Loucy (cell line): ENCODE measurements around the gene SLF2.

Source experiments
- H2AFZ ChIP-seq: fragments of 200-600 bp; sonication (generic); 2 replicates; pipeline ENCODE4 v1.6.0; 2016; ENCODE audit warnings: antibody characterized with exemption, mild to moderate bottlenecking, low read length, moderate library complexity
- H3F3A ChIP-seq: fragments of 200-600 bp; 2 replicates; pipeline ENCODE4 v1.6.0; 2016; ENCODE audit warnings: antibody characterized with exemption, low read depth, mild to moderate bottlenecking
- H3K27me3 ChIP-seq: fragments of 200-600 bp; sonication (generic); 2 replicates; pipeline ENCODE4 v1.6.1; 2014; ENCODE audit warnings: low read length, mild to moderate bottlenecking; ENCODE audit not compliant: insufficient read depth, poor library complexity, severe bottlenecking
- H3K36me3 ChIP-seq: fragments of 200-600 bp; sonication (generic); 2 replicates; pipeline ENCODE4 v1.6.1; 2016; ENCODE audit warnings: low read length; ENCODE audit not compliant: insufficient read depth
- H3K4me1 ChIP-seq: fragments of 200-600 bp; sonication (generic); 2 replicates; pipeline ENCODE4 v1.5.1; 2014; ENCODE audit warnings: low read length, mild to moderate bottlenecking; ENCODE audit not compliant: insufficient read depth, poor library complexity, severe bottlenecking
- H3K4me2 ChIP-seq: fragments of 200-600 bp; sonication (generic); 2 replicates; pipeline ENCODE4 v1.6.0; 2014; ENCODE audit warnings: antibody characterized with exemption, low read length, low read depth, mild to moderate bottlenecking; ENCODE audit not compliant: poor library complexity, severe bottlenecking
- H3K4me3 ChIP-seq: fragments of 200-600 bp; sonication (generic); 2 replicates; pipeline ENCODE4 v1.5.1; 2014; ENCODE audit warnings: low read length, mild to moderate bottlenecking, mixed read lengths; ENCODE audit not compliant: poor library complexity, severe bottlenecking
- H3K79me2 ChIP-seq: fragments of 200-600 bp; sonication (generic); 2 replicates; pipeline ENCODE4 v1.6.1; 2014; ENCODE audit warnings: low read length; ENCODE audit not compliant: insufficient read depth
- H3K9ac ChIP-seq: fragments of 200-600 bp; sonication (generic); 2 replicates; pipeline ENCODE4 v1.6.0; 2014; ENCODE audit warnings: mild to moderate bottlenecking, low read depth, low read length, moderate library complexity; ENCODE audit not compliant: poor library complexity, severe bottlenecking
- H3K9me2 ChIP-seq: fragments of 200-600 bp; sonication (generic); replicated peaks from 2 replicates; pipeline ENCODE4 v1.6.1; 2016; ENCODE audit warnings: low read depth, low read length, mixed read lengths
- H3K9me3 ChIP-seq: fragments of 200-600 bp; sonication (generic); 2 replicates; pipeline ENCODE4 v1.6.1; 2014; ENCODE audit warnings: mild to moderate bottlenecking, antibody characterized with exemption, low read length, low read depth; ENCODE audit not compliant: insufficient read depth
- H4K20me1 ChIP-seq: fragments of 200-600 bp; sonication (generic); 2 replicates; pipeline ENCODE4 v1.6.0; 2014; ENCODE audit warnings: antibody characterized with exemption, low read length, mild to moderate bottlenecking; ENCODE audit not compliant: insufficient read depth, poor library complexity, severe bottlenecking
- EZH2phosphoT487 ChIP-seq: fragments of 200-600 bp; IDR thresholded peaks from 2 replicates; pipeline ENCODE4 v1.6.1; 2018; ENCODE audit warnings: antibody characterized with exemption, mild to moderate bottlenecking, moderate library complexity, borderline replicate concordance
- TF ChIP-seq, protein P1 (sequence below): fragments of 200-600 bp; sonication (generic); conservative IDR thresholded peaks from 2 replicates; pipeline ENCODE4 v1.5.1; 2014; ENCODE audit warnings: mild to moderate bottlenecking, antibody characterized with exemption, low read length

The SLF2 gene

DNA sequence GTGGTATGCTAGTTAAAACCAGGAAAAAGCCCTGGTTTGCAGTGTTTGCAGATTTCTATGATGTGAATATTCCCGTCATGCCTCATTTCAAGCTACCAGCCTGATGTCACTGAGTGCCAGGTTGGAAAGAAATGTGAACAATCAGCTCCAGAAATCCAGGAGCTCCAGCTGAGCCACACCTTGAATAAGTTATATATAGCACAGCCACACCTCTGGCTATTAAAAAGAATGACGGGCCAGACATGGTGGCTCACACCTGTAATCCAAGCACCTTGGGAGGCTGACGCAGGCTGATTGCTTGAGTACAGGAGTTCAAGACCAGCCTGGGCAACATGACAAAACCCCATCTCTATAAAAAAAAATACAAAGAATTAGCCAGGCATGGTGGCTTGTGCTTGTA lies 18.7 kb upstream of the SLF2 start:
- TF ChIP-seq, protein P1, sequence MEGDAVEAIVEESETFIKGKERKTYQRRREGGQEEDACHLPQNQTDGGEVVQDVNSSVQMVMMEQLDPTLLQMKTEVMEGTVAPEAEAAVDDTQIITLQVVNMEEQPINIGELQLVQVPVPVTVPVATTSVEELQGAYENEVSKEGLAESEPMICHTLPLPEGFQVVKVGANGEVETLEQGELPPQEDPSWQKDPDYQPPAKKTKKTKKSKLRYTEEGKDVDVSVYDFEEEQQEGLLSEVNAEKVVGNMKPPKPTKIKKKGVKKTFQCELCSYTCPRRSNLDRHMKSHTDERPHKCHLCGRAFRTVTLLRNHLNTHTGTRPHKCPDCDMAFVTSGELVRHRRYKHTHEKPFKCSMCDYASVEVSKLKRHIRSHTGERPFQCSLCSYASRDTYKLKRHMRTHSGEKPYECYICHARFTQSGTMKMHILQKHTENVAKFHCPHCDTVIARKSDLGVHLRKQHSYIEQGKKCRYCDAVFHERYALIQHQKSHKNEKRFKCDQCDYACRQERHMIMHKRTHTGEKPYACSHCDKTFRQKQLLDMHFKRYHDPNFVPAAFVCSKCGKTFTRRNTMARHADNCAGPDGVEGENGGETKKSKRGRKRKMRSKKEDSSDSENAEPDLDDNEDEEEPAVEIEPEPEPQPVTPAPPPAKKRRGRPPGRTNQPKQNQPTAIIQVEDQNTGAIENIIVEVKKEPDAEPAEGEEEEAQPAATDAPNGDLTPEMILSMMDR = no peak
- no peak for TF ChIP-seq EZH2phosphoT487
- Histone ChIP-seq H3K79me2 (no peaks in the 10 kb centered on the region), H3K4me1 (no peaks in the 10 kb centered on the region), H2AFZ (no peak overlapping the region), H3K9me3 (no peaks in the 10 kb centered on the region), H3K27me3 (no peaks in the 10 kb centered on the region), H3F3A (no peaks in the 10 kb centered on the region), H3K4me2 (no peak overlapping the region), H3K9ac (no peak overlapping the region), H3K4me3 (no peak overlapping the region), H3K36me3 (no peaks in the 10 kb centered on the region), H4K20me1 (no peaks in the 10 kb centered on the region), H3K9me2 (no peaks in the 10 kb centered on the region)

DNA sequence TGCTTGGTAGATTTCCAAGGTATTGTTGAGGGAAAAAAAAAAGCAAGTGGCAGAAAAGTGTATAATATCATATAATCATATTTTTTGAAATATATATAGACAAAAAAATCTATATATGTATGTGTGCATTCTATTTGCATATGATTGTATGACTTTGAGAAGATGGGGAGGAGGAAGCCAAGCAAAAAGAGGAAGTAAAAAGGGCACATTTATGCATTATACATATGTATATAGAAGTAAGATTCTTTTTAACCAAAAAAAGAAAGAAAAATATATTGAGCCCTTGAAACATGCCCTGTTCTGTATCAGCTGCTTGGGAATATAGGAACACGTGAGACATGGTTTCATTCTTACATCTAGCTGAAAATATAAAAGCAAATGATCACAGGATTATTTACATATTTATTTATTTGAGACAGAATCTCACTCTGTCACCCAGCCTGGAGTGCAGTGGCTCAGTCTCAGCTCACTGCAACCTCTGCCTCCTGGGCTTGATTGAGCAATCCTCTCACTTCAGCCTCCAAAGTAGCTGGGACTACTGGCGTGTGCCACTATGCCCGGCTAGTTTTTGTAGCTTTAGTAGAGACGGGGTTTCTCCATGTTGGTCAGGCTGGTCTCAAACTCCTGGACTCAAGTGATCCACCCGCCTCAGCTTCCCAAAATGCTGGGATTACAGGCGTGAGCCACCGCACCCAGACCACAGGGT lies 18.0 kb upstream of the SLF2 start:
- no peaks in the 10 kb centered on the region for H3F3A ChIP-seq
- H3K36me3 ChIP-seq = no peaks in the 10 kb centered on the region
- H3K9ac ChIP-seq = no peak overlapping the region
- no peak overlapping the region for H3K4me3 ChIP-seq
- no peaks in the 10 kb centered on the region for H3K4me1 ChIP-seq
- no peaks in the 10 kb centered on the region for H4K20me1 ChIP-seq
- no peaks in the 10 kb centered on the region for H3K79me2 ChIP-seq
- TF ChIP-seq, protein P1 = no peak
- TF ChIP-seq EZH2phosphoT487 = no peak
- no peaks in the 10 kb centered on the region for H3K9me3 ChIP-seq
- no peaks in the 10 kb centered on the region for H3K27me3 ChIP-seq
- H2AFZ ChIP-seq = no peak overlapping the region
- H3K9me2 ChIP-seq = no peaks in the 10 kb centered on the region
- no peak overlapping the region for H3K4me2 ChIP-seq

DNA sequence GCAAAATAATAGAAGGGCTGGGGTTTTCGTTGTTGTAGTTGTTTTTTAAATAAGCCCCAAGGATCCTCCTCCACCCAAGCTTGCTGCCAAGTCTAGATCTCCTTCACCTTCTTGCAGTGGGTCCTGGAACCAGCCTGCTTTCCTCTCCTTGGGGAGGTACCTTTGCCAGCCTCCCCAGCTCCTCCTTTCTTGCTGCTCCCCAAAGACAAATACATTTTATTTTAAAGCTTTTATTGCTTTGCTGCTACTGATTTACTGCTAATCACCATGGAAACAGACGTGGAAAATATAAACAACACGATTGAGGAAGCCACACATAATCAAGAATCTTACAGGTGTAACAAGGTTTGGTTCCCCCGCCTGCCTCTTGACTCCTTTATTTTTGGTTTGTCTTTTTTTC lies 17.4 kb upstream of the SLF2 start:
- no peaks in the 10 kb centered on the region for H3K4me1 ChIP-seq
- no peak overlapping the region for H3K4me2 ChIP-seq
- no peaks in the 10 kb centered on the region for H3K9me3 ChIP-seq
- H3K9ac ChIP-seq = no peak overlapping the region
- H3K27me3 ChIP-seq = no peaks in the 10 kb centered on the region
- H3K36me3 ChIP-seq = no peaks in the 10 kb centered on the region
- H3K4me3 ChIP-seq = no peak overlapping the region
- no peak for TF ChIP-seq EZH2phosphoT487
- TF ChIP-seq, protein P1 = no peak
- no peaks in the 10 kb centered on the region for H3K79me2 ChIP-seq
- H3K9me2 ChIP-seq = no peaks in the 10 kb centered on the region
- H3F3A ChIP-seq = no peaks in the 10 kb centered on the region
- H4K20me1 ChIP-seq = no peaks in the 10 kb centered on the region
- no peak overlapping the region for H2AFZ ChIP-seq
